Thyroid gland (tissue), 4 donors: ENCODE measurements around the gene KBTBD12.

ENCODE experiments used
- CTCF ChIP-seq, 6 experiments: fragments of 200-600 bp in 3 of 6; fragments of 450-650 bp in 3 of 6; sonication (generic) in 3 of 6; IDR thresholded peaks; one replicate each; pipeline ENCODE4 v1.5.1; 2016 to 2019; ENCODE audit warnings: antibody characterized with exemption in 6 of 6, mild to moderate bottlenecking in 2 of 6, inconsistent platforms in 1 of 6, moderate library complexity in 1 of 6
- POLR2A ChIP-seq, 2 donors: fragments of 450-650 bp; IDR thresholded peaks; one replicate each; pipeline ENCODE4 v1.6.1; 2017; ENCODE audit warnings: antibody characterized with exemption in 2 of 2, mild to moderate bottlenecking in 2 of 2, moderate library complexity in 1 of 2

DNA sequence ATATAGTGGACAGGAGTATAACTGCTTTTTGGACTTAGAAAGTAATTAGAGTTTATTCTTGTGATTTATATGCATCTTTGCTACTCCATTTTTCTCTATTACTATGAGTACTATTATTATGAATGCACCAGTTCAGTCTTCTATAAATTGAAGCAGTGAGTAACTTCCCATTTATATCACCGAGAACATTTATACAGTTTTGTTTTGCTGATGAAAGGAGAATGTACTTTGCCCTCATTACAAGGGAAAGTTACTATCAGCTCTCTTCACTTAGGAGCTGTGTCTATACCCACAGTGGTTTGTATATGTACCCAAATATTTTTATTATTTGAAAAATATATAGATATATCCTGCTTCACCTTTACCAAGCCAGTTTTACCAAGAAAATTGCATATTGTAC, 5.7 kb downstream of the KBTBD12 start:
- no peak for TF ChIP-seq CTCF (IDR thresholded peaks at IDR 0.05)
- TF ChIP-seq POLR2A (IDR thresholded peaks at IDR 0.05): no peak
